HEK293T (cell line): ENCODE data around the gene PRSS50.

Experiments
- ARNT ChIP-seq: fragments of 450-650 bp; IDR thresholded peaks from 2 replicates; pipeline ENCODE4 v1.6.1; 2017; ENCODE audit warnings: mild to moderate bottlenecking
- BHLHE40 ChIP-seq: fragments of 450-650 bp; IDR thresholded peaks from 2 replicates; pipeline ENCODE4 v1.6.1; 2016; ENCODE audit warnings: mild to moderate bottlenecking, moderate library complexity, borderline replicate concordance
- CTBP1 ChIP-seq: fragments of 450-650 bp; IDR thresholded peaks from 2 replicates; pipeline ENCODE4 v1.6.1; 2016; ENCODE audit warnings: borderline replicate concordance
- ELF4 ChIP-seq: fragments of 450-650 bp; IDR thresholded peaks from 2 replicates; pipeline ENCODE4 v1.6.1; 2017; ENCODE audit warnings: antibody characterized with exemption
- FOXA1 ChIP-seq: fragments of 450-650 bp; IDR thresholded peaks from 2 replicates; pipeline ENCODE4 v1.6.1; 2016; ENCODE audit warnings: mild to moderate bottlenecking
- FOXM1 ChIP-seq: fragments of 450-650 bp; IDR thresholded peaks from 2 replicates; pipeline ENCODE4 v1.6.1; 2017; ENCODE audit warnings: mild to moderate bottlenecking, borderline replicate concordance
- HDGF ChIP-seq: fragments of 450-650 bp; IDR thresholded peaks from 2 replicates; pipeline ENCODE4 v1.6.1; 2017; ENCODE audit warnings: antibody characterized with exemption, borderline replicate concordance
- L3MBTL2 ChIP-seq: fragments of 450-650 bp; conservative IDR thresholded peaks from 2 replicates; pipeline ENCODE4 v1.6.1; 2016; ENCODE audit warnings: mild to moderate bottlenecking
- LEF1 ChIP-seq: fragments of 450-650 bp; IDR thresholded peaks from 2 replicates; pipeline ENCODE4 v1.6.1; 2017; ENCODE audit warnings: mild to moderate bottlenecking, borderline replicate concordance
- NFRKB ChIP-seq: fragments of 450-650 bp; IDR thresholded peaks from 2 replicates; pipeline ENCODE4 v1.6.1; 2016; ENCODE audit warnings: mild to moderate bottlenecking, moderate library complexity
- SP1 ChIP-seq: fragments of 450-650 bp; IDR thresholded peaks from 2 replicates; pipeline ENCODE4 v1.6.1; 2017
- TARDBP ChIP-seq: fragments of 450-650 bp; IDR thresholded peaks from 2 replicates; pipeline ENCODE4 v1.6.1; 2016
- ZNF384 ChIP-seq: fragments of 450-650 bp; IDR thresholded peaks from 2 replicates; pipeline ENCODE4 v1.6.1; 2016
- TF ChIP-seq, protein P1 (sequence below): fragments of 450-650 bp; IDR thresholded peaks from 2 replicates; pipeline ENCODE4 v1.6.1; 2016

DNA sequence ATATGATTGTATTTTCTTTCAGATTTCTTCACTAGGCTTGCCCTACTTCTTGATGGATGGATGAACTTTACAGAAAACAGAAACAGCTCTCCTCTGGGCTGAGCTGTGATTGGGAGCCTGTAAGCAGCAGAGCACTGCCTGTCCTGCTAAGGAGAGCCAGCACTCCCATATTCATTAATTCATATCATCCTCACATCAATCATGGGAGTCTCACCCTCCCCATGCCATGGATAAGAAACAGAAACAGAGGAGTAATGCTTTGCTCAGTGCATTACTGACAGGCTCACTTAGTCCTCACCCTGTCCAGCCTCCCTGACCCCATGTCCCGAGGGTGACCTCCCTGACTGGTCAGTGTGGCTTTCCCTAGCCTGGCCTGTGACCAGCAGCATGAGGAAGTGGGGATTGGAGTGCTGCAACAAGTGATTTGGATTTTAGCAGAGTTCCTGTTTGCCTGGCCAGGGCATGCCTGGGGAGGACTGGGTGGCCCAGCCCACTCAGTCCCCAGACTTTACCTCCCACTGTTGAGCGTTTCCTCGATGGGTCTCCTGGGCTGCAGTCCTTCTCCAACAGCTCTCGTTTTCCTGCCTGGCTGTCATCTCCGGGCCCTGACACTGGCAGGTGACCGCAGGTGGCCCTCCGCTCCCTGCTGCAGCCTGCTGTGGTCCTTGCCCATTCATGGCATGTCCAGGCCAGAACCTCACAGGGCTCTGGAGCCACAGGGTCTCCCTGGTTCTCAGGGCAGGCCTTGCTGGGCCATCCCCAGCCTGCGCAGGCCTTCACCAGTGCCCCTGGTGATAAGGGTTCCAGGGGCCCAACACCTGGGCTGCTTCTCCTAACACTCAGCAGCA is 17.8 kb downstream of the PRSS50 start:
- TF ChIP-seq, protein P1, sequence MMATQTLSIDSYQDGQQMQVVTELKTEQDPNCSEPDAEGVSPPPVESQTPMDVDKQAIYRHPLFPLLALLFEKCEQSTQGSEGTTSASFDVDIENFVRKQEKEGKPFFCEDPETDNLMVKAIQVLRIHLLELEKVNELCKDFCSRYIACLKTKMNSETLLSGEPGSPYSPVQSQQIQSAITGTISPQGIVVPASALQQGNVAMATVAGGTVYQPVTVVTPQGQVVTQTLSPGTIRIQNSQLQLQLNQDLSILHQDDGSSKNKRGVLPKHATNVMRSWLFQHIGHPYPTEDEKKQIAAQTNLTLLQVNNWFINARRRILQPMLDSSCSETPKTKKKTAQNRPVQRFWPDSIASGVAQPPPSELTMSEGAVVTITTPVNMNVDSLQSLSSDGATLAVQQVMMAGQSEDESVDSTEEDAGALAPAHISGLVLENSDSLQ = no peak
- no peak for TF ChIP-seq ELF4
- TF ChIP-seq L3MBTL2 = no peak
- TF ChIP-seq SP1 = no peak
- no peak for TF ChIP-seq HDGF
- TF ChIP-seq ARNT = no peak
- TF ChIP-seq NFRKB = no peak
- TF ChIP-seq FOXM1 = no peak
- no peak for TF ChIP-seq LEF1
- TF ChIP-seq BHLHE40 = no peak
- no peak for TF ChIP-seq ZNF384
- no peak for TF ChIP-seq TARDBP
- no peak for TF ChIP-seq FOXA1
- TF ChIP-seq CTBP1 = no peak
